Suppressor macrophage (primary cell): ENCODE data around the gene MRPL21.
A peak's percentile ranks its signal among the peaks of the same experiment; 100 is the strongest.
"Not testable (repeated sequence)": the region's sequence is repeated elsewhere in the genome, so short reads cannot be mapped to it uniquely, and the experiment has no call there.

Experiments
- DNase-seq, 4 experiments: peaks; one replicate each; pipeline ENCODE4 v3.0.0-alpha.2; 2020 to 2022

MRPL21 gene

GRCh38 chr11:68908273-68908672 is 4.6 kb upstream of the MRPL21 start:
- no peak for DNase-seq

- no peak for DNase-seq
These were observed 2.1 kb upstream of the MRPL21 start for GRCh38 chr11:68905421-68906360.

GRCh38 chr11:68904248-68904847 is 716 bp upstream of the MRPL21 start:
- DNase-seq = peak; percentile 51 to 75 (median 59)

- DNase-seq = no peak
These were observed 2.7 kb downstream of the MRPL21 start for GRCh38 chr11:68900835-68901381.

GRCh38 chr11:68897441-68897840 is 6.2 kb downstream of the MRPL21 start:
- DNase-seq = no peak

GRCh38 chr11:68896171-68896959 is 7.3 kb downstream of the MRPL21 start:
- no peak for DNase-seq

GRCh38 chr11:68893282-68893681 is 10.3 kb downstream of the MRPL21 start:
- no peak for DNase-seq

GRCh38 chr11:68892576-68892975 is 11.1 kb downstream of the MRPL21 start:
- no peak for DNase-seq

- DNase-seq = no peak
These were observed 12.2 kb downstream of the MRPL21 start for GRCh38 chr11:68891351-68891948.

GRCh38 chr11:68890490-68891231 is 13.0 kb downstream of the MRPL21 start:
- peak in 2 of 4 experiments; percentile 7 to 13 for DNase-seq

GRCh38 chr11:68889948-68890446 is 13.6 kb downstream of the MRPL21 start:
- DNase-seq = peak in 2 of 4 experiments; percentile 6 to 10

GRCh38 chr11:68884827-68885226 is 18.8 kb downstream of the MRPL21 start:
- not testable (repeated sequence) for DNase-seq

GRCh38 chr11:68882391-68882790 is 21.2 kb downstream of the MRPL21 start:
- no peak for DNase-seq

GRCh38 chr11:68881320-68881719 is 22.3 kb downstream of the MRPL21 start:
- no peak for DNase-seq

GRCh38 chr11:68880851-68881250 is 22.8 kb downstream of the MRPL21 start:
- DNase-seq = no peak

GRCh38 chr11:68878022-68878421 is 25.6 kb downstream of the MRPL21 start:
- no peak for DNase-seq

- no peak for DNase-seq
These were observed 31.2 kb downstream of the MRPL21 start for GRCh38 chr11:68872216-68873003.

GRCh38 chr11:68870470-68870869 is 33.2 kb downstream of the MRPL21 start:
- peak in 3 of 4 experiments; percentile 29 to 35 (median 31) for DNase-seq

GRCh38 chr11:68868221-68868835 is 35.3 kb downstream of the MRPL21 start:
- no peak for DNase-seq

- DNase-seq = no peak
These were observed 36.6 kb downstream of the MRPL21 start for GRCh38 chr11:68867066-68867465.
